ENCODE results near the gene BLOC1S5. TPM values are rescaled to one million over a fixed set of nuclear protein-coding genes. Genes with fewer than 3 reads are reported as not detected.

The BLOC1S5 gene
- total and polyA plus RNA-seq, 2 of the 13 experiments (the other 11 are each of a cell fraction or from before 2014, with no cell fraction given): 10.5 to 41.5 TPM

GRCh38 chr6:8108031-8108660, 44.0 kb upstream of the BLOC1S5 start (continued):
- no peak for TF ChIP-seq ZNF20 (CRISPR knock-in tag; IDR thresholded peaks at IDR 0.05)
- TF ChIP-seq ZBTB7A (CRISPR knock-in tag; IDR thresholded peaks at IDR 0.05): no peak
- no peak for TF ChIP-seq ZMAT3 (CRISPR knock-in tag; conservative IDR thresholded peaks at IDR 0.05)
- TF ChIP-seq, protein P1, sequence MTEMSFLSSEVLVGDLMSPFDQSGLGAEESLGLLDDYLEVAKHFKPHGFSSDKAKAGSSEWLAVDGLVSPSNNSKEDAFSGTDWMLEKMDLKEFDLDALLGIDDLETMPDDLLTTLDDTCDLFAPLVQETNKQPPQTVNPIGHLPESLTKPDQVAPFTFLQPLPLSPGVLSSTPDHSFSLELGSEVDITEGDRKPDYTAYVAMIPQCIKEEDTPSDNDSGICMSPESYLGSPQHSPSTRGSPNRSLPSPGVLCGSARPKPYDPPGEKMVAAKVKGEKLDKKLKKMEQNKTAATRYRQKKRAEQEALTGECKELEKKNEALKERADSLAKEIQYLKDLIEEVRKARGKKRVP (CRISPR knock-in tag; IDR thresholded peaks at IDR 0.05): peak in 1 of 2 experiments; percentile 85; a peak in 2 of 4 replicates
- no peak for TF ChIP-seq ZNF318 (CRISPR knock-in tag; IDR thresholded peaks at IDR 0.05)
- TF ChIP-seq ZFP1 (CRISPR knock-in tag; IDR thresholded peaks at IDR 0.05): no peak
- TF ChIP-seq MAX (IDR thresholded peaks at IDR 0.05): peak; percentile 46; the same call in 1 of the 2 replicates
- peak; percentile 65 for TF ChIP-seq SOX5 (CRISPR knock-in tag; IDR thresholded peaks at IDR 0.05; ENCODE audit: borderline replicate concordance)
- TF ChIP-seq ZNF850 (CRISPR knock-in tag; conservative IDR thresholded peaks at IDR 0.05): no peak
- TF ChIP-seq SOX13 (IDR thresholded peaks at IDR 0.05): no peak
- TF ChIP-seq SOX13 (CRISPR knock-in tag; conservative IDR thresholded peaks at IDR 0.05 in 1 of 2, IDR thresholded peaks at IDR 0.05 in 1 of 2): peak in 1 of 2 experiments; percentile 46; a peak in 1 of 4 replicates
- peak; percentile 69; the same call in 1 of the 2 replicates for TF ChIP-seq RXRA (CRISPR knock-in tag; IDR thresholded peaks at IDR 0.05)
- peak; percentile 69 for TF ChIP-seq ZBTB38 (CRISPR knock-in tag; IDR thresholded peaks at IDR 0.05)
- TF ChIP-seq ZBTB8A (CRISPR knock-in tag; IDR thresholded peaks at IDR 0.05; ENCODE audit: borderline replicate concordance, low read depth): no peak
- no peak for TF ChIP-seq ZBTB42 (CRISPR knock-in tag; IDR thresholded peaks at IDR 0.05)
- no peak for TF ChIP-seq ZBED4 (CRISPR knock-in tag; IDR thresholded peaks at IDR 0.05; ENCODE audit: borderline replicate concordance)
